ENCODE results near the gene DUSP2. TPM values are rescaled to one million over a fixed set of nuclear protein-coding genes. Genes with fewer than 3 reads are reported as not detected.

DUSP2 gene
- total and polyA plus RNA-seq, 10 of the 15 experiments (the other 5 are each of a cell fraction or from before 2014, with no cell fraction given) = 9.7 to 212 (median 57.2) TPM

DNA sequence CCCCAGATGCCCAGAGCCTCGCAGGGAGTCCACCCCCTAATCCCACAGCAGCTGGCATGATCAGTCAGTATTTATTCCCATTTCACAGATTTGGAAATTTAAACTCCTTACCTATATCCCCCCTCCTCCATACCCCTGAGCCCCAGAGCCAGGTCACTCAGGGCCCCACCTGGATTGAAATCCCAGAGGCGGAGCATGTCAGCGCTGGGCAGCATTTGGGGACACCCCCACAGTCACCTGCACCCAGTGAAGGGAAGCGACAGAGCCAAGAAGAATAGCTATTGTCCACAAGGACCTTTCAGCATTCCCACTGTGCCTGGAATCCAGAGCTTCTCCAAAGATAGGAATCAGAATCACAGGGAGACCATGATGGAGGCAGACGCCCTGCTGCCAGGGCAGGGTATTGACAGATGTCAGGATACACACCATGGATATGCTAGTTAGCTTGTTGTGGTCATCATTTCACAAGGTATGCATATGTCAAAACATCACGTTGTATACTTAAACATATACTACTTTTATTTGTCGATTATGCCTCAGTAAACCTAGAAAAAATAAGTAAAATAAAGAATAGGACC is 6.0 kb downstream of the DUSP2 start (continued):
- 0 out of 2 replicates have a peak, but pooled peaks have one; percentile 5 for TF ChIP-seq RELB (IDR thresholded peaks at IDR 0.05; ENCODE audit: low read depth)

- H3K79me2 ChIP-seq (ENCODE audit: control insufficient read depth, insufficient read depth, low read length) = peaks cover 9% of the 10 kb centered on the region
- no peaks in the 10 kb centered on the region for H4K20me1 ChIP-seq (ENCODE audit: control insufficient read depth, insufficient read depth)
- no peaks in the 10 kb centered on the region for H3K9me3 ChIP-seq (replicated peaks; ENCODE audit: control insufficient read depth, insufficient read depth, low read length)
- CTCF ChIA-PET = interaction anchor here (0.5 to 14.4 kb wide), 37 partner anchors 8 to 372 kb away, joined by 3 to 535 read pairs (median 6); partner anchors contain the start of genes ADRA2B, ITPRIPL1 and STARD7
- H3K36me3 ChIP-seq (ENCODE audit: control insufficient read depth in 2 of 2, insufficient read depth in 2 of 2, low read length in 1 of 2) = peaks cover under 1 to 3% of the 10 kb centered on the region in 2 experiments; a peak in 2 of 4 replicates
- H3K9ac ChIP-seq (ENCODE audit: control insufficient read depth, insufficient read depth, low read length) = no peak within 1 kb of the TSS
- DNase-seq (ENCODE audit: low read depth, low spot score) (no peak), FAIRE-seq (no peak), ATAC-seq (peak; percentile 37)
- peaks cover 13% of the 10 kb centered on the region for H3K4me1 ChIP-seq (ENCODE audit: control insufficient read depth, insufficient read depth, low read length)
- 3% methylated on average over 10 of the region's 17 CpGs for WGBS (ENCODE audit: insufficient coverage, insufficient replicate concordance, low lambda C conversion rate, missing lambda C conversion rate)
- no TSS peak for BruUV-seq (replicated peaks)
- H3K27ac ChIP-seq (ENCODE audit: control insufficient read depth, insufficient read depth) = no peak within 1 kb of the TSS
- no peak within 1 kb of the TSS for H3K4me3 ChIP-seq
- RAD21 ChIA-PET (ENCODE audit: unreplicated experiment) = interaction anchor here (0.6 to 18.1 kb wide), 20 partner anchors 8 to 191 kb away, joined by 3 to 463 read pairs (median 7); partner anchors contain the start of gene CIAO1
- in situ Hi-C loops (cut with MboI) (no loop called here), intact Hi-C loops (cut with micrococcal nuclease; ENCODE audit: unreplicated experiment) (loop anchor here (1.0 to 2.0 kb wide), 2 partner anchors 36 to 126 kb away; partner anchors contain the start of gene TMEM127)
- no peaks in the 10 kb centered on the region; a peak in 1 of 4 replicates for H3K27me3 ChIP-seq (replicated peaks in 1 of 2; ENCODE audit: control insufficient read depth in 2 of 2, insufficient read depth in 2 of 2, low read length in 1 of 2)
- no peak within 1 kb of the TSS; the same call in 1 of the 2 replicates for H3K4me2 ChIP-seq (ENCODE audit: control insufficient read depth, insufficient read depth)
- SMC1A ChIA-PET (ENCODE audit: uncharacterized antibody, unreplicated experiment) = interaction anchor here (0.8 to 14.4 kb wide), 24 partner anchors 9 to 371 kb away, joined by 3 to 338 read pairs (median 5); no protein-coding TSS in a partner anchor
- no peak within 1 kb of the TSS for H2AFZ ChIP-seq (ENCODE audit: control insufficient read depth, low read depth, low read length)
- POLR2A ChIA-PET = interaction anchor here (0.7 to 3.9 kb wide), 8 partner anchors 9 to 64 kb away, joined by 3 to 31 read pairs (median 6); no protein-coding TSS in a partner anchor
- TF ChIP-seq CREM (IDR thresholded peaks at IDR 0.05; ENCODE audit: low read depth) (no peak), ZNF384 (IDR thresholded peaks at IDR 0.05; ENCODE audit: borderline replicate concordance, low read depth, low read length) (no peak; the same call in 1 of the 2 replicates), NFYB (IDR thresholded peaks at IDR 0.05; ENCODE audit: insufficient read depth, low read depth, low read length) (no peak), GABPA (IDR thresholded peaks at IDR 0.05; ENCODE audit: low read depth) (no peak), CHD1 (IDR thresholded peaks at IDR 0.05; ENCODE audit: low read depth, low read length) (no peak), SREBF1 (IDR thresholded peaks at IDR 0.05; ENCODE audit: low read length) (no peak), MYB (IDR thresholded peaks at IDR 0.05; ENCODE audit: borderline replicate concordance, low read depth, low read length) (peak; percentile 48; the same call in 1 of the 2 replicates), NR2F1 (conservative IDR thresholded peaks at IDR 0.05) (peak; percentile 49)
- TF ChIP-seq, protein P1, sequence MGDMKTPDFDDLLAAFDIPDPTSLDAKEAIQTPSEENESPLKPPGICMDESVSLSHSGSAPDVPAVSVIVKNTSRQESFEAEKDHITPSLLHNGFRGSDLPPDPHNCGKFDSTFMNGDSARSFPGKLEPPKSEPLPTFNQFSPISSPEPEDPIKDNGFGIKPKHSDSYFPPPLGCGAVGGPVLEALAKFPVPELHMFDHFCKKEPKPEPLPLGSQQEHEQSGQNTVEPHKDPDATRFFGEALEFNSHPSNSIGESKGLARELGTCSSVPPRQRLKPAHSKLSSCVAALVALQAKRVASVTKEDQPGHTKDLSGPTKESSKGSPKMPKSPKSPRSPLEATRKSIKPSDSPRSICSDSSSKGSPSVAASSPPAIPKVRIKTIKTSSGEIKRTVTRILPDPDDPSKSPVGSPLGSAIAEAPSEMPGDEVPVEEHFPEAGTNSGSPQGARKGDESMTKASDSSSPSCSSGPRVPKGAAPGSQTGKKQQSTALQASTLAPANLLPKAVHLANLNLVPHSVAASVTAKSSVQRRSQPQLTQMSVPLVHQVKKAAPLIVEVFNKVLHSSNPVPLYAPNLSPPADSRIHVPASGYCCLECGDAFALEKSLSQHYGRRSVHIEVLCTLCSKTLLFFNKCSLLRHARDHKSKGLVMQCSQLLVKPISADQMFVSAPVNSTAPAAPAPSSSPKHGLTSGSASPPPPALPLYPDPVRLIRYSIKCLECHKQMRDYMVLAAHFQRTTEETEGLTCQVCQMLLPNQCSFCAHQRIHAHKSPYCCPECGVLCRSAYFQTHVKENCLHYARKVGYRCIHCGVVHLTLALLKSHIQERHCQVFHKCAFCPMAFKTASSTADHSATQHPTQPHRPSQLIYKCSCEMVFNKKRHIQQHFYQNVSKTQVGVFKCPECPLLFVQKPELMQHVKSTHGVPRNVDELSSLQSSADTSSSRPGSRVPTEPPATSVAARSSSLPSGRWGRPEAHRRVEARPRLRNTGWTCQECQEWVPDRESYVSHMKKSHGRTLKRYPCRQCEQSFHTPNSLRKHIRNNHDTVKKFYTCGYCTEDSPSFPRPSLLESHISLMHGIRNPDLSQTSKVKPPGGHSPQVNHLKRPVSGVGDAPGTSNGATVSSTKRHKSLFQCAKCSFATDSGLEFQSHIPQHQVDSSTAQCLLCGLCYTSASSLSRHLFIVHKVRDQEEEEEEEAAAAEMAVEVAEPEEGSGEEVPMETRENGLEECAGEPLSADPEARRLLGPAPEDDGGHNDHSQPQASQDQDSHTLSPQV (IDR thresholded peaks at IDR 0.05) = peak; percentile 37; the same call in 1 of the 2 replicates
- TF ChIP-seq, protein P2, sequence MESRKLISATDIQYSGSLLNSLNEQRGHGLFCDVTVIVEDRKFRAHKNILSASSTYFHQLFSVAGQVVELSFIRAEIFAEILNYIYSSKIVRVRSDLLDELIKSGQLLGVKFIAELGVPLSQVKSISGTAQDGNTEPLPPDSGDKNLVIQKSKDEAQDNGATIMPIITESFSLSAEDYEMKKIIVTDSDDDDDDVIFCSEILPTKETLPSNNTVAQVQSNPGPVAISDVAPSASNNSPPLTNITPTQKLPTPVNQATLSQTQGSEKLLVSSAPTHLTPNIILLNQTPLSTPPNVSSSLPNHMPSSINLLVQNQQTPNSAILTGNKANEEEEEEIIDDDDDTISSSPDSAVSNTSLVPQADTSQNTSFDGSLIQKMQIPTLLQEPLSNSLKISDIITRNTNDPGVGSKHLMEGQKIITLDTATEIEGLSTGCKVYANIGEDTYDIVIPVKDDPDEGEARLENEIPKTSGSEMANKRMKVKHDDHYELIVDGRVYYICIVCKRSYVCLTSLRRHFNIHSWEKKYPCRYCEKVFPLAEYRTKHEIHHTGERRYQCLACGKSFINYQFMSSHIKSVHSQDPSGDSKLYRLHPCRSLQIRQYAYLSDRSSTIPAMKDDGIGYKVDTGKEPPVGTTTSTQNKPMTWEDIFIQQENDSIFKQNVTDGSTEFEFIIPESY (IDR thresholded peaks at IDR 0.05) = no peak
These were observed 6.8 kb downstream of the DUSP2 start, which contains the start of gene ASTL for GRCh38 chr2:96138179-96139145. Gene ASTL (minus strand): TSS chr2:96138502. CDS start chr2:96138436, 66 bp downstream.

All from GM12878 (cell line).